NCI-H2227 treated with DMSO at 0.1 percent for 48 hours (cell line): ENCODE measurements around the gene KHDRBS2.
"Not testable (repeated sequence)": the region's sequence is repeated elsewhere in the genome, so short reads cannot be mapped to it uniquely, and the experiment has no call there.

Experiments
- DNase-seq: peaks from one replicate; lab custom pipeline; 2025; lab: John Stamatoyannopoulos, UW

KHDRBS2 gene

GRCh38 chr6:61867635-61868034 lies 418.4 kb downstream of the KHDRBS2 start:
- no peak for DNase-seq

- DNase-seq: no peak
Measured at GRCh38 chr6:61857541-61857940, 428.5 kb downstream of the KHDRBS2 start.

- peak; percentile 61 for DNase-seq
Measured at GRCh38 chr6:61841958-61842357, 444.1 kb downstream of the KHDRBS2 start.

GRCh38 chr6:61835237-61835636 lies 450.8 kb downstream of the KHDRBS2 start:
- no peak for DNase-seq

GRCh38 chr6:61833176-61833755 lies 452.8 kb downstream of the KHDRBS2 start:
- peak; percentile 35 for DNase-seq

- DNase-seq: no peak
Measured at GRCh38 chr6:61817716-61818115, 468.3 kb downstream of the KHDRBS2 start.

GRCh38 chr6:61810047-61810446 lies 476.0 kb downstream of the KHDRBS2 start:
- DNase-seq: no peak

- DNase-seq: peak; percentile 19
Measured at GRCh38 chr6:61809004-61809595, 476.9 kb downstream of the KHDRBS2 start.

- no peak for DNase-seq
Measured at GRCh38 chr6:61787998-61788397, 498.0 kb downstream of the KHDRBS2 start.

GRCh38 chr6:61769446-61769845 lies 516.6 kb downstream of the KHDRBS2 start:
- DNase-seq: not testable (repeated sequence)

GRCh38 chr6:61755739-61756138 lies 530.3 kb downstream of the KHDRBS2 start:
- no peak for DNase-seq

- DNase-seq: no peak
Measured at GRCh38 chr6:61751986-61752385, 534.0 kb downstream of the KHDRBS2 start.

- no peak for DNase-seq
Measured at GRCh38 chr6:61745994-61746393, 540.0 kb downstream of the KHDRBS2 start.

GRCh38 chr6:61711849-61712248 lies 574.2 kb downstream of the KHDRBS2 start:
- no peak for DNase-seq

GRCh38 chr6:61688165-61688564 lies 597.9 kb downstream of the KHDRBS2 start:
- DNase-seq: no peak

- no peak for DNase-seq
Measured at GRCh38 chr6:61682562-61682961, 603.5 kb downstream of the KHDRBS2 start.

- no peak for DNase-seq
Measured at GRCh38 chr6:61679625-61680024, 606.4 kb downstream of the KHDRBS2 start.

- no peak for DNase-seq
Measured at GRCh38 chr6:61675734-61676133, 610.3 kb downstream of the KHDRBS2 start.

- no peak for DNase-seq
Measured at GRCh38 chr6:61649845-61650244, 636.2 kb downstream of the KHDRBS2 start.

GRCh38 chr6:61640463-61640862 lies 645.6 kb downstream of the KHDRBS2 start:
- DNase-seq: no peak
